HepG2 (cell line): ENCODE results near the gene METTL26. TPM values are rescaled to one million over a fixed set of nuclear protein-coding genes. Genes with fewer than 3 reads are reported as not detected.

Experiments
- ATAC-seq: fragments of 200-7000 bp; cut with Tn5 transposase; 3 replicates; pipeline ENCODE4 v1.9.1; 2020; ENCODE audit warnings: mild to moderate bottlenecking, moderate library complexity
- BruUV-seq: library from RNA; stranded (reverse); fragments of 400-500 nt; replicated peaks from 2 replicates; lab custom pipeline; 2021; lab: Mats Ljungman, UMichigan
- CTCF ChIA-PET: fragments of 300-600 bp; formaldehyde crosslinking; extraction: SDS; loops from one replicate; lab custom pipeline; 2021; ENCODE audit warnings: low total read pairs, inconsistent platforms, low intra/inter-chr PET ratio; lab: Yijun Ruan, JAX
- POLR2A ChIA-PET: fragments of 350-600 bp; sonication (Branson Sonifier 250); formaldehyde crosslinking; loops from one replicate; lab custom pipeline; 2020; ENCODE audit warnings: antibody characterized with exemption, inconsistent platforms; lab: Yijun Ruan, JAX
- DNase-seq: peaks from one replicate; pipeline ENCODE4 v3.0.0-alpha.2; 2015; ENCODE audit warnings: low spot score
- FAIRE-seq: peaks from 3 replicates; lab custom pipeline; 2011; peaks lifted over from hg19 to GRCh38; lab: Jason Lieb, UNC
- H2AFZ ChIP-seq: one replicate; pipeline ENCODE4 v1.6.1; 2011; ENCODE audit warnings: low read length, inconsistent platforms
- H3K27ac ChIP-seq: fragments of 300-600 bp; 3 replicates; pipeline ENCODE4 v1.8.0; 2011; ENCODE audit warnings: mixed run types, mild to moderate bottlenecking, mixed read lengths, low read length, inconsistent platforms; ENCODE audit not compliant: insufficient read depth; ENCODE audit errors: extremely low read length
- H3K27me3 ChIP-seq, 2 experiments: fragments of 200-600 bp in 1 of 2; 2 replicates in 1 of 2; 3 replicates in 1 of 2; pipeline versions ENCODE4 v1.6.0 to v1.8.0; 2011; ENCODE audit warnings: low read length in 2 of 2, mild to moderate bottlenecking in 2 of 2, moderate library complexity in 2 of 2, inconsistent platforms in 1 of 2; ENCODE audit not compliant: insufficient read depth in 2 of 2, control insufficient read depth in 1 of 2
- H3K36me3 ChIP-seq, 2 experiments: fragments of 200-600 bp in 1 of 2; replicated peaks in 1 of 2; 2 replicates in 1 of 2; 3 replicates in 1 of 2; pipeline versions ENCODE4 v1.5.1 to v1.8.0; 2011; ENCODE audit warnings: low read length in 2 of 2, inconsistent platforms in 1 of 2; ENCODE audit not compliant: insufficient read depth in 2 of 2, control insufficient read depth in 1 of 2
- H3K4me1 ChIP-seq: 2 replicates; pipeline ENCODE4 v1.5.1; 2012; ENCODE audit warnings: low read length, inconsistent platforms; ENCODE audit not compliant: insufficient read depth
- H3K4me2 ChIP-seq: 2 replicates; pipeline ENCODE4 v1.6.0; 2011; ENCODE audit warnings: low read depth, low read length, inconsistent platforms
- H3K4me3 ChIP-seq, 3 experiments: fragments of 200-600 bp in 1 of 3; sonication (generic), shearing (Covaris generic) in 1 of 3; replicated peaks in 1 of 3; 2 replicates each; pipeline ENCODE4 v1.5.1; 2011 to 2016; ENCODE audit warnings: low read length in 3 of 3, inconsistent platforms in 2 of 3, low read depth in 2 of 3, mild to moderate bottlenecking in 2 of 3, control low read depth in 1 of 3, mixed read lengths in 1 of 3; ENCODE audit not compliant: insufficient read depth in 1 of 3
- H3K79me2 ChIP-seq: one replicate; pipeline ENCODE4 v1.6.1; 2011; ENCODE audit warnings: low read length, inconsistent platforms; ENCODE audit not compliant: insufficient read depth
- H3K9ac ChIP-seq: 2 replicates; pipeline ENCODE4 v1.6.0; 2011; ENCODE audit warnings: mild to moderate bottlenecking, low read depth, low read length, inconsistent platforms; ENCODE audit not compliant: insufficient read depth
- H3K9me3 ChIP-seq: 2 replicates; pipeline ENCODE4 v1.5.1; 2012; ENCODE audit warnings: mild to moderate bottlenecking, low read length
- H4K20me1 ChIP-seq: 2 replicates; pipeline ENCODE4 v1.6.0; 2011; ENCODE audit warnings: inconsistent platforms, mild to moderate bottlenecking, low read length, moderate library complexity; ENCODE audit not compliant: insufficient read depth
- AGO1 ChIP-seq: fragments of 200-400 bp; formaldehyde crosslinking; IDR thresholded peaks from 2 replicates; pipeline ENCODE4 v1.6.1; 2017; ENCODE audit warnings: mild to moderate bottlenecking, low read depth, low read length, moderate library complexity; ENCODE audit not compliant: poor library complexity, severe bottlenecking
- AKAP8 ChIP-seq: sonication (generic); formaldehyde crosslinking; IDR thresholded peaks from 2 replicates; pipeline ENCODE4 v1.5.1; 2020; ENCODE audit warnings: mild to moderate bottlenecking, missing genetic modification reagents
- BRF2 ChIP-seq: sonication (generic); formaldehyde crosslinking; IDR thresholded peaks from 2 replicates; pipeline ENCODE4 v1.8.1; 2022; ENCODE audit warnings: mild to moderate bottlenecking, missing genetic modification reagents
- REL ChIP-seq: sonication (generic); formaldehyde crosslinking; conservative IDR thresholded peaks from 2 replicates; pipeline ENCODE4 v1.8.0; 2022; ENCODE audit warnings: mild to moderate bottlenecking, missing genetic modification reagents, moderate library complexity
- TARDBP ChIP-seq: sonication (generic); formaldehyde crosslinking; IDR thresholded peaks from 2 replicates; pipeline ENCODE4 v1.8.0; 2022; ENCODE audit warnings: mild to moderate bottlenecking, missing genetic modification reagents
- ZFX ChIP-seq: sonication (generic); formaldehyde crosslinking; IDR thresholded peaks from 2 replicates; pipeline ENCODE4 v1.4.0; 2020; ENCODE audit warnings: mild to moderate bottlenecking, low read depth, missing genetic modification reagents, moderate library complexity
- ZNF670 ChIP-seq: sonication (generic); formaldehyde crosslinking; IDR thresholded peaks from 2 replicates; pipeline ENCODE4 v1.8.0; 2022; ENCODE audit warnings: mild to moderate bottlenecking, missing genetic modification reagents, borderline replicate concordance
- WGBS: methylation state at CpG from one replicate; pipeline ENCODE4 v1.1.6; 2017; ENCODE audit warnings: low lambda C conversion rate; 5-methylcytosine and 5-hydroxymethylcytosine counted together
- in situ Hi-C: cut with HindIII; loops from 2 replicates; pipeline ENCODE4 v1.10.0; 2017; ENCODE audit warnings: low pct_unique_long_range_greater_than_20kb; ENCODE audit not compliant: extremely low pct_ligation_motif_present
- intact Hi-C: fragments of 100-400 bp; cut with micrococcal nuclease; formaldehyde crosslinking; loops from one replicate; pipeline ENCODE4 v1.10.0; 2022; ENCODE audit not compliant: unreplicated experiment
- polyA plus RNA-seq, 8 experiments: library from polyadenylated mRNA; depleted of rRNA in 3 of 8; stranded (reverse) in 7 of 8; unstranded in 1 of 8; fragments of >200 nt; fragmentation: Illumina TruSeq in 4 of 8; extraction: Trizol in 4 of 8; gene quantifications; 2 replicates each; pipeline versions ENCODE4 v1.2.1 to v1.2.3, GENCODE V29; 2011 to 2016; ENCODE audit warnings: low read depth in 4 of 8, missing spikeins in 1 of 8, mixed read lengths in 1 of 8; ENCODE audit not compliant: insufficient read depth in 1 of 8
- total RNA-seq, 5 experiments: library from RNA; depleted of rRNA; stranded (reverse); fragments of >200 nt; fragmentation: Illumina TruSeq; extraction: Trizol; gene quantifications; 2 replicates each; pipeline ENCODE4 v1.2.3, GENCODE V29; 2016; ENCODE audit warnings: low read depth in 1 of 5

METTL26 gene
- total and polyA plus RNA-seq, 2 of the 13 experiments (the other 11 are each of a cell fraction or from before 2014, with no cell fraction given) = 65.5 to 70.1 TPM

DNA sequence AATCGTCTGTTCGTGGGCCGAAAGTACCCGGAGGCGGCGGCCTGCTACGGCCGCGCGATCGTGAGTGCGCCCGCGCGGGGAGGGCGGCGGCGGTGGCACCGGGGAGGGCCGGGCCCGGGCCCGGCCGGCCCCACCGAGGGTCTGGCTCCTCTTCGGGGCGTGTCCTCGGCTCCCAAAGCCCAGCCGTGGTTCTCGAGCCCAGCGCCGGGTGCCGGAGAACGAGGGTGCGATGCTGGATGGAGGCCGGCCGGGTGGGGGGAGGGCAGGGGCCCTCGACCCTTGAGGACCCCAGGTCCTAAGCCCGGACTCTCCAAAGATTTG, 44.5 kb upstream of the METTL26 start:
- in situ Hi-C loops = no loop called here
- H3K27ac ChIP-seq = peak overlapping the region; percentile 76
- no CpG with 5 or more reads among the region's 38 CpGs for WGBS
- no peak overlapping the region for H2AFZ ChIP-seq
- peak overlapping the region; percentile 72 to 88 (median 85) for H3K4me3 ChIP-seq
- FAIRE-seq (no peak), DNase-seq (no peak), ATAC-seq (no peak)
- TF ChIP-seq REL (CRISPR knock-in tag) (0 out of 2 replicates have a peak, but pooled peaks have one; percentile 31), ZNF670 (CRISPR knock-in tag) (0 out of 2 replicates have a peak, but pooled peaks have one; percentile 16), BRF2 (CRISPR knock-in tag) (0 out of 2 replicates have a peak, but pooled peaks have one; percentile 12), AGO1 (peak; percentile 45), TARDBP (no peak), AKAP8 (CRISPR knock-in tag) (no peak), ZFX (0 out of 2 replicates have a peak, but pooled peaks have one; percentile 4)
- CTCF ChIA-PET = interaction anchor here (0.8 kb wide), 1 partner anchor 13 kb away, joined by 3 read pairs; the partner anchor contains the start of gene RHOT2
- POLR2A ChIA-PET = interaction anchor here (0.8 to 4.4 kb wide), 9 partner anchors 9 to 44 kb away, joined by 3 to 34 read pairs (median 6); partner anchors contain the start of genes ANTKMT, METRN, METTL26 and RHOT2
- H4K20me1 ChIP-seq = 0 out of 2 replicates have a peak, but pooled peaks cover 3% of the 10 kb centered on the region
- H3K9ac ChIP-seq = peak overlapping the region; percentile 82
- H3K9me3 ChIP-seq = no peaks in the 10 kb centered on the region
- peak overlapping the region; percentile 80 for H3K4me2 ChIP-seq
- peaks cover 35% of the 10 kb centered on the region for H3K4me1 ChIP-seq
- intact Hi-C loops = no loop called here
- H3K27me3 ChIP-seq = no peaks in the 10 kb centered on the region; a peak in 1 of 5 replicates
- H3K79me2 ChIP-seq = peaks cover 16% of the 10 kb centered on the region
- peaks cover 8 to 17% of the 10 kb centered on the region in 2 experiments; a peak in 4 of 5 replicates for H3K36me3 ChIP-seq
- BruUV-seq = no TSS peak
